ENCODE results near the gene PCDHGA1.

The PCDHGA1 gene

GRCh38 chr5:141349917-141350619, 19.8 kb downstream of the PCDHGA1 start, which contains the start of gene PCDHGB1:
Gene PCDHGB1 (plus strand): TSS chr5:141350099. CDS start chr5:141350261, 162 bp downstream.
- H3K36me3 ChIP-seq (ENCODE audit: control insufficient read depth, insufficient read depth, low read length), result no peaks in the 10 kb centered on the region
- H3K9me3 ChIP-seq (ENCODE audit: control insufficient read depth, low read length), result peaks cover 34% of the 10 kb centered on the region
- 78 to 80% methylated on average over 25 to 27 of the region's 29 CpGs for WGBS, 2 experiments (ENCODE audit: insufficient coverage in 2 of 2)
- no peak within 1 kb of the TSS for H3K4me3 ChIP-seq (ENCODE audit: extremely low read depth, insufficient read depth, low read length, poor library complexity, severe bottlenecking)
- H3K27ac ChIP-seq (ENCODE audit: low read depth, low read length, severe bottlenecking), result no peak within 1 kb of the TSS
- H3K4me1 ChIP-seq (ENCODE audit: control insufficient read depth, insufficient read depth, low read length, poor library complexity, severe bottlenecking), result no peaks in the 10 kb centered on the region

DNA sequence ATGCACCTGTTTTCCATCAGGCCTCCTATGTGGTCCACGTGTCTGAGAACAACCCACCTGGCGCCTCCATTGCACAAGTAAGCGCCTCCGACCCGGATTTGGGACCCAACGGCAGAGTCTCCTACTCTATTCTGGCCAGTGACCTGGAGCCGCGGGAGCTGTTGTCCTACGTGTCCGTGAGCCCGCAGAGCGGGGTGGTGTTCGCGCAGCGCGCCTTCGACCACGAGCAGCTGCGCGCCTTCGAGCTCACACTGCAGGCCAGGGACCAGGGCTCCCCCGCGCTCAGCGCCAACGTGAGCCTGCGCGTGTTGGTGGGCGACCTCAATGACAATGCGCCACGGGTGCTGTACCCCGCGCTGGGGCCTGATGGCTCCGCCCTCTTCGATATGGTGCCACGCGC, 21.3 kb downstream of the PCDHGA1 start:
- no peak overlapping the region for H3K4me3 ChIP-seq (ENCODE audit: extremely low read depth, insufficient read depth, low read length, poor library complexity, severe bottlenecking)
- no peak overlapping the region for H3K27ac ChIP-seq (ENCODE audit: low read depth, low read length, severe bottlenecking)
- no peaks in the 10 kb centered on the region for H3K4me1 ChIP-seq (ENCODE audit: control insufficient read depth, insufficient read depth, low read length, poor library complexity, severe bottlenecking)
- 96 to 98% methylated on average over 21 to 24 of the region's 36 CpGs for WGBS, 2 experiments (ENCODE audit: insufficient coverage in 2 of 2)
- peaks cover 43% of the 10 kb centered on the region for H3K9me3 ChIP-seq (ENCODE audit: control insufficient read depth, low read length)
- H3K36me3 ChIP-seq (ENCODE audit: control insufficient read depth, insufficient read depth, low read length), result no peaks in the 10 kb centered on the region

DNA sequence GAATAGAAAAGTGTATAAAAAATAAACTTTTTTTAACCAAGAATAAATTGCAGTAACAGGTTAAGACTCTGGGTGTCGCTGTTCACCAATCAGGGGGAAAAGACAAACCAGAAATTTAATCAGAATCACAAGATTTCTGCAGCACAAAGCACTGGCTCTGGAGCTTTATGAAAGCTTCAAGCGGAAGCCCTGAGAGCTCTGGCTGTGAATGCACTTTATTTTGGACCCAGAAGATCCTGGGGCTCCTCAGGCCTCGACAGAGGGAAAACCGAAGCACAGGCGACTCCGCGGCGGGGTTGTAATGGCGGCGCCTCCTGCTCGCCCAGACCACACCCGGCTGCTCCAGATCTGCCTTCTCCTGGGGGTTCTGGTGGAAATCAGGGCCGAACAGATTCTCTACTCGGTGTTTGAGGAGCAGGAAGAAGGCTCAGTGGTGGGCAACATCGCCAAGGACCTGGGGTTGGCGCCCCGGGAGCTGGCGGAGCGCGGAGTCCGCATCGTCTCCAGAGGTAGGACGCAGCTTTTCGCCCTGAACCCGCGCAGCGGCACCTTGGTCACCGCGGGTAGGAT, 24.7 kb downstream of the PCDHGA1 start, which contains the start of gene PCDHGA4:
PCDHGA4 (plus strand) TSS at position 122 of the 570 bp plus-strand sequence; CDS start at position 209, 87 bp downstream.
- Histone ChIP-seq H3K36me3 (ENCODE audit: control insufficient read depth, insufficient read depth, low read length) (no peaks in the 10 kb centered on the region), H3K27ac (ENCODE audit: low read depth, low read length, severe bottlenecking) (no peak within 1 kb of the TSS), H3K4me3 (ENCODE audit: extremely low read depth, insufficient read depth, low read length, poor library complexity, severe bottlenecking) (no peak within 1 kb of the TSS), H3K4me1 (ENCODE audit: control insufficient read depth, insufficient read depth, low read length, poor library complexity, severe bottlenecking) (no peaks in the 10 kb centered on the region), H3K9me3 (ENCODE audit: control insufficient read depth, low read length) (peaks cover 46% of the 10 kb centered on the region)
- 90 to 92% methylated on average over 27 to 29 of the region's 29 CpGs for WGBS, 2 experiments (ENCODE audit: insufficient coverage in 2 of 2)

DNA sequence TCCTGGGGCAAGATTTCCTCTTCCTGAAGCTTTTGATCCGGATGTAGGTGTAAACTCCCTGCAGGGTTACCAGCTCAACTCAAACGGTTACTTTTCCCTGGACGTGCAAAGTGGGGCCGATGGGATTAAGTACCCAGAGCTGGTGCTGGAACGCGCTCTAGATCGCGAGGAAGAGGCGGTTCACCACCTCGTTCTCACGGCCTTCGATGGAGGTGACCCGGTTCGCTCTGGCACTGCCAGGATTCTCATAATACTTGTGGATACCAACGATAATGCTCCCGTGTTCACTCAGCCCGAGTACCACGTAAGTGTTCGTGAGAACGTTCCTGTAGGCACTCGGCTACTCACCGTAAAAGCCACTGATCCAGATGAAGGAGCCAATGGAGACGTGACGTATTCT, 25.3 kb downstream of the PCDHGA1 start:
- H3K36me3 ChIP-seq (ENCODE audit: control insufficient read depth, insufficient read depth, low read length), result no peaks in the 10 kb centered on the region
- H3K9me3 ChIP-seq (ENCODE audit: control insufficient read depth, low read length), result peaks cover 46% of the 10 kb centered on the region
- H3K4me1 ChIP-seq (ENCODE audit: control insufficient read depth, insufficient read depth, low read length, poor library complexity, severe bottlenecking), result no peaks in the 10 kb centered on the region
- H3K4me3 ChIP-seq (ENCODE audit: extremely low read depth, insufficient read depth, low read length, poor library complexity, severe bottlenecking), result no peak overlapping the region
- 96 to 97% methylated on average over 22 to 24 of the region's 24 CpGs for WGBS, 2 experiments (ENCODE audit: insufficient coverage in 2 of 2)
- H3K27ac ChIP-seq (ENCODE audit: low read depth, low read length, severe bottlenecking), result no peak overlapping the region

- Histone ChIP-seq H3K4me1 (ENCODE audit: control insufficient read depth, insufficient read depth, low read length, poor library complexity, severe bottlenecking) (no peaks in the 10 kb centered on the region), H3K9me3 (ENCODE audit: control insufficient read depth, low read length) (peaks cover 46% of the 10 kb centered on the region), H3K4me3 (ENCODE audit: extremely low read depth, insufficient read depth, low read length, poor library complexity, severe bottlenecking) (no peak overlapping the region), H3K36me3 (ENCODE audit: control insufficient read depth, insufficient read depth, low read length) (no peaks in the 10 kb centered on the region), H3K27ac (ENCODE audit: low read depth, low read length, severe bottlenecking) (no peak overlapping the region)
- 80 to 89% methylated on average over 3 to 4 of the region's 5 CpGs for WGBS, 2 experiments (ENCODE audit: insufficient coverage in 2 of 2)
Observed at GRCh38 chr5:141356133-141356532, 25.8 kb downstream of the PCDHGA1 start.

- no peak overlapping the region for H3K4me3 ChIP-seq (ENCODE audit: extremely low read depth, insufficient read depth, low read length, poor library complexity, severe bottlenecking)
- H3K27ac ChIP-seq (ENCODE audit: low read depth, low read length, severe bottlenecking), result no peak overlapping the region
- peaks cover 47% of the 10 kb centered on the region for H3K9me3 ChIP-seq (ENCODE audit: control insufficient read depth, low read length)
- H3K36me3 ChIP-seq (ENCODE audit: control insufficient read depth, insufficient read depth, low read length), result no peaks in the 10 kb centered on the region
- 92 to 97% methylated on average over 17 to 19 of the region's 19 CpGs for WGBS, 2 experiments (ENCODE audit: insufficient coverage in 2 of 2)
- H3K4me1 ChIP-seq (ENCODE audit: control insufficient read depth, insufficient read depth, low read length, poor library complexity, severe bottlenecking), result no peaks in the 10 kb centered on the region
Observed at GRCh38 chr5:141356950-141357349, 26.6 kb downstream of the PCDHGA1 start.

DNA sequence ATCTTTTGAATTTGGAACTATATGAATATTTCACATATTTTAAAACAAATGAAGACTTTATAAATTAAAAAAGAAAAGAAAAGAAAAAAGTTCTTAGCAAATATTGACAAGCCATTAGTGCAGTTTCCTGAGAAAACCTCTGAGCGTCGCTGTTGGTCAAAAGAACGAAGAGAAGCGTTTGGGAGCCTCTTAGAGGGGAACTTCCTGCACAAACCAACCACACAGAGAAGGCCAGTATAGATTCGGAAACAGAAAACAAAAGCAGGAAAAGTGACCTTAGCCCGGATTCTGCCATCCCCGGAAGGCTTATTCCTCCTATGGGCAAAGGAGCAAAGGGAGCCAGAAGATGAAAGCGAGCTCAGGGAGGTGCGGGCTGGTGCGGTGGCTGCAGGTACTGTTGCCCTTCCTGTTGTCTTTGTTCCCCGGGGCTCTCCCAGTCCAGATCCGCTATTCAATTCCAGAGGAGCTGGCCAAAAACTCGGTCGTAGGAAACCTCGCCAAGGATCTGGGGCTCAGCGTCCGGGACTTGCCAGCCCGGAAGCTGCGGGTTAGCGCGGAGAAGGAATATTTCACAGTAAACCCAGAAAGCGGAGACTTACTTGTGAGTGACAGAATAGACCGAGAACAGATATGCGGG, 29.6 kb downstream of the PCDHGA1 start, which contains the start of gene PCDHGB2:
PCDHGB2 (plus strand) TSS at position 205 of the 637 bp plus-strand sequence; CDS start at position 347, 142 bp downstream.
- Histone ChIP-seq H3K4me1 (ENCODE audit: control insufficient read depth, insufficient read depth, low read length, poor library complexity, severe bottlenecking) (no peaks in the 10 kb centered on the region), H3K27ac (ENCODE audit: low read depth, low read length, severe bottlenecking) (no peak within 1 kb of the TSS), H3K9me3 (ENCODE audit: control insufficient read depth, low read length) (peaks cover 50% of the 10 kb centered on the region), H3K36me3 (ENCODE audit: control insufficient read depth, insufficient read depth, low read length) (peaks cover 3% of the 10 kb centered on the region), H3K4me3 (ENCODE audit: extremely low read depth, insufficient read depth, low read length, poor library complexity, severe bottlenecking) (no peak within 1 kb of the TSS)
- WGBS, 2 experiments (ENCODE audit: insufficient coverage in 2 of 2), result 87 to 94% methylated on average over 19 to 23 of the region's 24 CpGs

GRCh38 chr5:141360685-141361084, 30.4 kb downstream of the PCDHGA1 start:
- Histone ChIP-seq H3K36me3 (ENCODE audit: control insufficient read depth, insufficient read depth, low read length) (peaks cover 3% of the 10 kb centered on the region), H3K4me3 (ENCODE audit: extremely low read depth, insufficient read depth, low read length, poor library complexity, severe bottlenecking) (no peak overlapping the region), H3K4me1 (ENCODE audit: control insufficient read depth, insufficient read depth, low read length, poor library complexity, severe bottlenecking) (no peaks in the 10 kb centered on the region), H3K9me3 (ENCODE audit: control insufficient read depth, low read length) (peaks cover 50% of the 10 kb centered on the region), H3K27ac (ENCODE audit: low read depth, low read length, severe bottlenecking) (no peak overlapping the region)
- 94 to 95% methylated on average over 10 to 11 of the region's 15 CpGs for WGBS, 2 experiments (ENCODE audit: insufficient coverage in 2 of 2)

GRCh38 chr5:141362719-141363118, 32.4 kb downstream of the PCDHGA1 start:
- Histone ChIP-seq H3K9me3 (ENCODE audit: control insufficient read depth, low read length) (peaks cover 45% of the 10 kb centered on the region), H3K36me3 (ENCODE audit: control insufficient read depth, insufficient read depth, low read length) (peaks cover 3% of the 10 kb centered on the region), H3K4me3 (ENCODE audit: extremely low read depth, insufficient read depth, low read length, poor library complexity, severe bottlenecking) (no peak overlapping the region), H3K27ac (ENCODE audit: low read depth, low read length, severe bottlenecking) (no peak overlapping the region), H3K4me1 (ENCODE audit: control insufficient read depth, insufficient read depth, low read length, poor library complexity, severe bottlenecking) (no peaks in the 10 kb centered on the region)

GRCh38 chr5:141363952-141364660, 33.8 kb downstream of the PCDHGA1 start, which contains the start of gene PCDHGA5:
Gene PCDHGA5 (plus strand): TSS chr5:141364162. CDS start chr5:141364331, 169 bp downstream.
- 92 to 95% methylated on average over 24 to 25 of the region's 34 CpGs for WGBS, 2 experiments (ENCODE audit: insufficient coverage in 2 of 2)
- no peak within 1 kb of the TSS for H3K4me3 ChIP-seq (ENCODE audit: extremely low read depth, insufficient read depth, low read length, poor library complexity, severe bottlenecking)

More at GRCh38 chr5:141363952-141364660, 33.8 kb downstream of the PCDHGA1 start, which contains the start of gene PCDHGA5:
- Histone ChIP-seq H3K4me1 (ENCODE audit: control insufficient read depth, insufficient read depth, low read length, poor library complexity, severe bottlenecking) (no peaks in the 10 kb centered on the region), H3K36me3 (ENCODE audit: control insufficient read depth, insufficient read depth, low read length) (peaks cover 3% of the 10 kb centered on the region), H3K9me3 (ENCODE audit: control insufficient read depth, low read length) (peaks cover 45% of the 10 kb centered on the region), H3K27ac (ENCODE audit: low read depth, low read length, severe bottlenecking) (no peak within 1 kb of the TSS)
